ENCODE measurements around the gene EML5.

Gene EML5

DNA sequence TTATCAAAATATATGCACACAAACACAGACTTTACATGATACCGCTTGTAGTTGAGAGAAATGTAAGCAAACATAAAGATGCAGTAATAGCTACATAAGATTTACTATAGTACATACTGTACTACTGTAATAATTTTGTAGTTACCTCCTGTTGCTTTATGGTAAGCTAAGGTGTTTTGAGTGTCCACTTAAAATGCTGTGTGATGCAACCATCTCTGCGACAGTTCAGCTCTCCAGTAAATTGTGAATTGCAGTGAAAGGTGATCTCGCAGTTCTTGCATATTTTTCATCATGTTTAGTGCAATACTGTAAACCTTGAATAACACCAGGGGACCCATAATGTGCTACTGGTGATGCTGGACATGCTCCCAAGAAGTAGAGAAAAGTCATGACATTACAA lies 208.3 kb downstream of the EML5 start:
- TF ChIP-seq, protein P1, sequence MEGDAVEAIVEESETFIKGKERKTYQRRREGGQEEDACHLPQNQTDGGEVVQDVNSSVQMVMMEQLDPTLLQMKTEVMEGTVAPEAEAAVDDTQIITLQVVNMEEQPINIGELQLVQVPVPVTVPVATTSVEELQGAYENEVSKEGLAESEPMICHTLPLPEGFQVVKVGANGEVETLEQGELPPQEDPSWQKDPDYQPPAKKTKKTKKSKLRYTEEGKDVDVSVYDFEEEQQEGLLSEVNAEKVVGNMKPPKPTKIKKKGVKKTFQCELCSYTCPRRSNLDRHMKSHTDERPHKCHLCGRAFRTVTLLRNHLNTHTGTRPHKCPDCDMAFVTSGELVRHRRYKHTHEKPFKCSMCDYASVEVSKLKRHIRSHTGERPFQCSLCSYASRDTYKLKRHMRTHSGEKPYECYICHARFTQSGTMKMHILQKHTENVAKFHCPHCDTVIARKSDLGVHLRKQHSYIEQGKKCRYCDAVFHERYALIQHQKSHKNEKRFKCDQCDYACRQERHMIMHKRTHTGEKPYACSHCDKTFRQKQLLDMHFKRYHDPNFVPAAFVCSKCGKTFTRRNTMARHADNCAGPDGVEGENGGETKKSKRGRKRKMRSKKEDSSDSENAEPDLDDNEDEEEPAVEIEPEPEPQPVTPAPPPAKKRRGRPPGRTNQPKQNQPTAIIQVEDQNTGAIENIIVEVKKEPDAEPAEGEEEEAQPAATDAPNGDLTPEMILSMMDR (IDR thresholded peaks at IDR 0.05; ENCODE audit: control insufficient read depth, insufficient read depth, low read depth, low read length, missing control alignments) = no peak
- no peak for DNase-seq (ENCODE audit: low read depth)
- H3K4me3 ChIP-seq (ENCODE audit: control insufficient read depth, low read depth, low read length) = no peak overlapping the region

DNA sequence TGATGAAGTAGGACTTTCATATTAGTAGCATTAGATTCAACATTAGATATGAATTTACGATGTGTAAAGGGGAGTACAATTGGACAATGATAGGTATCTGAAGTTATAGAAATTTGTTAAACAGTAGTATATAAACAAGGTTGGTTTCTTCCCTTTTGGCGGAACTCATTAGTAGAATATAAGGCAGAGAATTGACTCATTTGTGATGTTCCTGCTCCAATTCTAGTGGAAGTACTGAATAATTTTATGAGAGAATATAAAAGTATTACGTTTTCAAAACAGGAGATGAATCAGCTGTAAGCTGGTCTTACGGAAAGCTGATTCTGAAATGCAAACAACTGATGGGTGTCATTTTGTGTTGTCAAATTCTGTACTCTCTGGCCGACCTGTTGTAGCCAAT lies 216.5 kb downstream of the EML5 start:
- DNase-seq (ENCODE audit: low read depth) = no peak
- H3K4me3 ChIP-seq (ENCODE audit: control insufficient read depth, low read depth, low read length) = no peak overlapping the region
- TF ChIP-seq, protein P1 (IDR thresholded peaks at IDR 0.05; ENCODE audit: control insufficient read depth, insufficient read depth, low read depth, low read length, missing control alignments) = no peak

DNA sequence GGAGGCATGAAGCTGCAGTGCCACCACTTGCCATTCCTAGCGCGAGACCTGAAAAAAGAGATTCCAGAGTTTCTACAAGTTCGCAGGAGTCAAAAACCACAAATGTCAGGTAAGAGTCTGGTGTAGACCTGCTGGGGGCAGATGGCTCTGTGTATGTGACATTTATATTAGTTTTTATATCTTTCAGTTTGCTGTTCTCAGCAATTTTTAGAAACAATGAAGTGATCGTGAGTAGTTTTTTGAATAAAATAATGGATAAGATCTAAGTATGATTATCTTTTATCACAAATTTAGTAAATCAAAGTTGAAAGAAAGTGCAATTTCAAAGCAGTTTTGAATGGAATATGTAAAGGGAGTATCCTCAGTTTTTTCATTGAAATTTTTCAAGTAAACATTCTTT lies 220.6 kb downstream of the EML5 start:
- TF ChIP-seq, protein P1 (IDR thresholded peaks at IDR 0.05; ENCODE audit: control insufficient read depth, insufficient read depth, low read depth, low read length, missing control alignments) = no peak
- H3K4me3 ChIP-seq (ENCODE audit: control insufficient read depth, low read depth, low read length) = no peak overlapping the region
- no peak for DNase-seq (ENCODE audit: low read depth)

DNA sequence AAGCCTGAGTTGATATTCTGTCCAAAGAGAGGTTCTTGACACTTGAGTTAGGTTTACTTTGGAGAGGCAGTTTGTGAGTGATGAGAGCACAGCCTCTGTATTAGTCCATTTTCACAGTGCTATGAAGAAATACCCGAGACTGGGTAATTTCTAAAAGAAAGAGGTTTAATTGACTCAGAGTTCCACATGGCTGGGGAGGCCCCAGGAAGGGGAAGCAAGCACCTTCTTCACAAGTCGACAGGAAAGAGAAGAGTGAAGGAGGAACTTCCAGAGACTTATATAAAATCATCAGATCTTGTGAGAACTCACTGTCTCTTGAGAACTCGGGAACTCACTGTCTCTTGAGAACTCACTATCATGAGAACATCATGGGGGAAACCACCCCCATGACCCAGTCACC lies 224.6 kb downstream of the EML5 start:
- no peak for DNase-seq (ENCODE audit: low read depth)
- H3K4me3 ChIP-seq (ENCODE audit: control insufficient read depth, low read depth, low read length) = no peak overlapping the region
- TF ChIP-seq, protein P1 (IDR thresholded peaks at IDR 0.05; ENCODE audit: control insufficient read depth, insufficient read depth, low read depth, low read length, missing control alignments) = no peak

DNA sequence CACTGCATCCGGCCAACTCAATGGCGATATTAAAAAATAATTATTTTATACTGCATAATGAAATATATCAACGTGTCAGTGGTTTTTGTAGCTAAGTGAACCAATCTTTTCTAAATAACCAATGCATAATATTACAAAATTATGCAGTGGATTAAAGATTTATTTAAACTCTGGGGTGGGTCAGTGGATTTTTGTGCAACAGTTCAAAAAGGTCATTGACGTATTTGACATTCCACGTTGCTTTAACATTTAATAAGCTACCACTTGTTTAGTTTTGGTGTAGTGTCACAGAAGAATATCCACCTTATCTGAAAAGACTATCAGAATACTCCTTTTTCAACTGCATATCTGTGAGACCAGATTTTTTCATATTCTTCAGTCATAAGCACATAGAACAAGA lies 227.3 kb downstream of the EML5 start:
- no peak for DNase-seq (ENCODE audit: low read depth)
- no peak overlapping the region for H3K4me3 ChIP-seq (ENCODE audit: control insufficient read depth, low read depth, low read length)
- TF ChIP-seq, protein P1 (IDR thresholded peaks at IDR 0.05; ENCODE audit: control insufficient read depth, insufficient read depth, low read depth, low read length, missing control alignments) = no peak

DNA sequence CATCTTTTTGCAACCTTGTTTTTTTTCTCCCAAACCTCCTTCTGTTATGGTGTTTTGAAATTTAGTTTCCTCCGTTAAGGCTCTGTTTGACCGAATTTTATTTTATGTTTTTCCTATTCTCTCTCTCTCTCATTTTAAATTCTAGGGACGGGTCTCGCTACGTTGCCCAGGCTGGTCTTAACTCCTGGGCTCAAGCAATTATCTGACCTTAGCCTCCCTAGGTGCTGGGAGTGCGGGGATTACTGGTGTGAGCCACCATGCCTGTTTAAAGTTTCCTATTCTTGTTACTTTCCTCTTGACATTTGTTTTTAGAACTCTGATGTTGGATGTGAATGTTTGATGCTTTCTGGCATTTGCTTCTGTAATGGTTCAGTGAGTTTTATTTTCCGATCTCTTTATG lies 228.9 kb downstream of the EML5 start:
- no peak for DNase-seq (ENCODE audit: low read depth)
- H3K4me3 ChIP-seq (ENCODE audit: control insufficient read depth, low read depth, low read length) = peak overlapping the region; percentile 88

More for the DNA sequence above, 228.9 kb downstream of the EML5 start:
- TF ChIP-seq, protein P1 (IDR thresholded peaks at IDR 0.05; ENCODE audit: control insufficient read depth, insufficient read depth, low read depth, low read length, missing control alignments) = no peak
